ENCODE results near the gene IRS1. TPM values are rescaled to one million over a fixed set of nuclear protein-coding genes. Genes with fewer than 3 reads are reported as not detected.

Gene IRS1
- total RNA-seq, 1 donor from 2014 or later: 11.3 TPM

DNA sequence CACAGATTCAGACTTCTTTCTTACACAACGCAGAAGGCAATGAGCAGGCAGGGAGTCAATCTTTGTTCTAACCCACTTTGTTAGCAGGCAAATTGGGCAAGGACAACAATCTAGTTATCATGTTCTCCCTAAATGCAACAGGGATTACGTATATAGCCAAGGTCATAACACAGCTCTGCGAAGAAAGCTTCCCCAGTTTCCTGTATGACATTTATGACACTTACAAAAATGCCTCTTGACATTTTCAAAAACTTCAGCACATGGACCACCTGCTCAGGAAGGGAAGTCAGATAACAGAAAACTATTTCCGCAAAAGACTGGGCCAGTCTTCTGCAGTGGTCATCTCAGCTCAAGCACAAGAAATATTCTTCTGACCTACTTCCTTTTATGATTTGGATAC, 106.1 kb downstream of the IRS1 start:
- Histone ChIP-seq H3K9me3 (no peaks in the 10 kb centered on the region), H3K4me1 (no peaks in the 10 kb centered on the region), H3K27me3 (ENCODE audit: low read depth) (no peaks in the 10 kb centered on the region), H3K36me3 (no peaks in the 10 kb centered on the region), H3K27ac (no peak overlapping the region), H3K4me3 (no peak overlapping the region)
- intact Hi-C loops (cut with DNase I): no loop called here
- ATAC-seq (no peak), DNase-seq (no peak)
- TF ChIP-seq, protein P1, sequence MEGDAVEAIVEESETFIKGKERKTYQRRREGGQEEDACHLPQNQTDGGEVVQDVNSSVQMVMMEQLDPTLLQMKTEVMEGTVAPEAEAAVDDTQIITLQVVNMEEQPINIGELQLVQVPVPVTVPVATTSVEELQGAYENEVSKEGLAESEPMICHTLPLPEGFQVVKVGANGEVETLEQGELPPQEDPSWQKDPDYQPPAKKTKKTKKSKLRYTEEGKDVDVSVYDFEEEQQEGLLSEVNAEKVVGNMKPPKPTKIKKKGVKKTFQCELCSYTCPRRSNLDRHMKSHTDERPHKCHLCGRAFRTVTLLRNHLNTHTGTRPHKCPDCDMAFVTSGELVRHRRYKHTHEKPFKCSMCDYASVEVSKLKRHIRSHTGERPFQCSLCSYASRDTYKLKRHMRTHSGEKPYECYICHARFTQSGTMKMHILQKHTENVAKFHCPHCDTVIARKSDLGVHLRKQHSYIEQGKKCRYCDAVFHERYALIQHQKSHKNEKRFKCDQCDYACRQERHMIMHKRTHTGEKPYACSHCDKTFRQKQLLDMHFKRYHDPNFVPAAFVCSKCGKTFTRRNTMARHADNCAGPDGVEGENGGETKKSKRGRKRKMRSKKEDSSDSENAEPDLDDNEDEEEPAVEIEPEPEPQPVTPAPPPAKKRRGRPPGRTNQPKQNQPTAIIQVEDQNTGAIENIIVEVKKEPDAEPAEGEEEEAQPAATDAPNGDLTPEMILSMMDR (IDR thresholded peaks at IDR 0.05): no peak

DNA sequence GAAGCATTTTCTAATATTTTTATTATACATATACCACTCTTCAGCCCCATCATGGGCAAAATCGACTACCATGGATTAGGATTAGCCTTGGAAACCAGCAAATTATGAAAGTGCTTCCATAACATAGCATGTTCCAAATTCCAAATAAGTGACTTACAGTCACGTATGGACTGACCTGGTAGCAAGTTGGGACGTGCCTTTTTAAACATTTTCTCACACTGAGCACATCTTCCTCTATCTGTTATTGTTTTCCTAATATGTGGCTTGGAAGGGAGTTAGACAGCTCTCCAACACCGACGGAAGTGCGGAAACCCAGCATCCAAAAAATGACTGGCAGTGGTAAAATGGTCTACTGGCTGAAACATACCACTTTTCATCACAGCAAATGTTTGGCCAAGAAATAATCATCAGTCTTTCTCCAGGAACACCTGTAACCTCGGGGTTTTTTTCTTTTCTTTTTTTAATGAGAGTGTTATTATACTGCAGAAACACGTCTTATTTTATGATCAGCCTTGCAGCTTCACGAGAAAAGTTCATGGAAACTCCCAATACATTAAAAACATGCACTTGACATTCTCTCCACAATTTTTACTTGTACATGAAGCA, 107.0 kb downstream of the IRS1 start:
- Histone ChIP-seq H3K4me3 (no peak overlapping the region), H3K27me3 (ENCODE audit: low read depth) (no peaks in the 10 kb centered on the region), H3K36me3 (no peaks in the 10 kb centered on the region), H3K27ac (no peak overlapping the region), H3K9me3 (no peaks in the 10 kb centered on the region), H3K4me1 (no peaks in the 10 kb centered on the region)
- intact Hi-C loops (cut with DNase I): no loop called here
- TF ChIP-seq, protein P1 (IDR thresholded peaks at IDR 0.05): no peak
- no peak for DNase-seq
- ATAC-seq: no peak

DNA sequence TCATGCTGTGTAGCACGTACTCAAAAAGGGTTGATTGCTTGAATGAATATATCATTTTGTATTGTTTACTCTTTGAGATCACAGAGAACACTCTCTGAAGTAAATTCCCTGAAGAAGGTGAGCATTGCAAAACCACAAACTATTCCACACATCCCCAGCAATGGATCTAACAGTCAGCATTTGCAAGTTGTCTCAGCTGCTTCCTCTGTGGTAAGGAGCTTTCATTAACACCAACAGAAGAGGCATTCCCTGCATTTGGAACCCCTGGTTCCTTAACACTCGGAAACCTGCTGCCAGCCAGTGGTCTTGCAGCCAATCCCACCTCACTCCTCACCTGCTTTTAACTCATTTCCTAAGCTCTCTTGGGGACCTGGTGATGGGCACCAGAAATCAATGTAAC, 108.4 kb downstream of the IRS1 start:
- TF ChIP-seq, protein P1 (IDR thresholded peaks at IDR 0.05): no peak
- Histone ChIP-seq H3K27me3 (ENCODE audit: low read depth) (no peaks in the 10 kb centered on the region), H3K27ac (no peak overlapping the region), H3K36me3 (no peaks in the 10 kb centered on the region), H3K9me3 (no peaks in the 10 kb centered on the region), H3K4me1 (no peaks in the 10 kb centered on the region), H3K4me3 (no peak overlapping the region)
- no peak for DNase-seq
- intact Hi-C loops (cut with DNase I): no loop called here
- no peak for ATAC-seq

DNA sequence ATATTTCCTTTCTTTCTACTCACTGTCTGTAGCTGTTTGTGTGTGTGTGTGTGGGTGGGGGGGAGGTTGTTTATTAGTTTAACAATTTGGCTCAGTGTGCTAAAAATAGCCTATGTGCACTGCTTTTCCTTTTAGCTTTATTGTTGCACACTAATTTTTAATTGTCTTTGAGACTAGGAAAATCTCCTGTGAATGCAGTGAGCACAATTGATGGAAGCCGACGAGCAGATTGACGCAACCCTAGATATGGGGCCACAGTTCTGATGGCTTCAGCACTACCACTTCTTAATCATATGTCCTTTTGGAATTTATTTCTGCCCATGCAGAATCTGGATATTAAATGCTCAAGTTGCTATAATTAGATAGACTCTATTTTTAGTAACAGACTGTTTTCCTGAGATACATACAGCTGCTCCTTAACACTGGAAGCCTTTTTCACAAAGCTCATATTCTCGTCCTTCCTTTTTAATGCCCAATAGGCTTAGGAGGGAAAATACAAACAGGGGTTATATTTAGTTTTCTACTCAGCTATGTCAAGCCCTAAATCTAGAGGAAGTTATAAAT, 109.1 kb downstream of the IRS1 start:
- Histone ChIP-seq H3K27me3 (ENCODE audit: low read depth) (no peaks in the 10 kb centered on the region), H3K4me1 (no peaks in the 10 kb centered on the region), H3K36me3 (no peaks in the 10 kb centered on the region), H3K27ac (no peak overlapping the region), H3K4me3 (no peak overlapping the region), H3K9me3 (no peaks in the 10 kb centered on the region)
- no peak for ATAC-seq
- TF ChIP-seq, protein P1 (IDR thresholded peaks at IDR 0.05): no peak
- DNase-seq: no peak
- intact Hi-C loops (cut with DNase I): no loop called here

DNA sequence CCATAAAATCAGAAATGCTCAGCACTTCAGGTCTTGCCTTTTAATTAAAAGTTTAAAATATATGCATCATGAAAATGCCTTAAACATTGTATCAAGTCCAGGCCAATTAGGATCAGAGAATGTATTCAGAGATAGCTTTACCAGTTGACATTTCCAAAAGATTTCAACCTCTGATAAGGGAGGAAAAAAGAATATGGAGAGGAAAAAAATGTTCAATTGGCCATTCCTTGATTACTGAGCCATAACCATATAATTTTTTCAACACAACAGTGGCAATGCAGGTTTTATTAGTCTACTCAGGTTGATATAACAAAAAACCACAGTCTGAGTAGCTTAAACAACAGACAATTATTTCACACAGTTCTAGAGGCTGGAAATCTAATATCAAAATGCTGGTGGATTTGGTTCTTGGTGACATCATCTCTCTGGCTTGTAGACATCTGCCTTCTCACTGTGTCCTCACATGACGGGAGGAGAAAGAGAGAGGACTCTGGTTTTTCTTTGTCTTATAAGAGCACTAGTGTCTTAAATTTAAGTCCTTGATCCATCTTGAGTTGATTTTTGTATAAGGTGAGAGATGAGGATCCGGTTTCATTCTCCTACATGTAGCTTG, 111.9 kb downstream of the IRS1 start:
- no peaks in the 10 kb centered on the region for H3K36me3 ChIP-seq
- no peak overlapping the region for H3K4me3 ChIP-seq
- DNase-seq: no peak
- H3K4me1 ChIP-seq: no peaks in the 10 kb centered on the region
- no peaks in the 10 kb centered on the region for H3K9me3 ChIP-seq
- no peaks in the 10 kb centered on the region for H3K27me3 ChIP-seq (ENCODE audit: low read depth)
- H3K27ac ChIP-seq: no peak overlapping the region
- TF ChIP-seq, protein P1 (IDR thresholded peaks at IDR 0.05): no peak
- no peak for ATAC-seq
- intact Hi-C loops (cut with DNase I): no loop called here
